PFSK-1 (cell line): ENCODE data around the gene GALNT1.

Source experiments
- POLR2AphosphoS5 ChIP-seq: IDR thresholded peaks from 2 replicates; pipeline ENCODE4 v1.6.1; 2012; ENCODE audit warnings: low read depth, mild to moderate bottlenecking, control low read depth, low read length, moderate library complexity
- SIN3A ChIP-seq: IDR thresholded peaks from 2 replicates; pipeline ENCODE4 v1.6.1; 2012; ENCODE audit warnings: mild to moderate bottlenecking, low read length, moderate library complexity, borderline replicate concordance; ENCODE audit not compliant: insufficient read depth
- TAF1 ChIP-seq: IDR thresholded peaks from 2 replicates; pipeline ENCODE4 v1.6.1; 2012; ENCODE audit warnings: low read length, control low read depth, borderline replicate concordance; ENCODE audit not compliant: insufficient read depth

- TF ChIP-seq TAF1 (no peak), POLR2AphosphoS5 (no peak), SIN3A (no peak)
Observed at GRCh38 chr18:35618696-35619095, 37.2 kb downstream of the GALNT1 start.
